GM23338 (cell line): Measurements from ENCODE around the gene SH2D4B. TPM values are rescaled to one million over a fixed set of nuclear protein-coding genes. Genes with fewer than 3 reads are reported as not detected.

Experiments used
- ATAC-seq: fragments of 200-7000 bp; cut with Tn5 transposase; 3 replicates; pipeline ENCODE4 v1.9.1; 2020
- DNase-seq: peaks from one replicate; pipeline ENCODE4 v3.0.0-alpha.2; 2015; ENCODE audit warnings: low spot score
- H2AFZ ChIP-seq: fragments of 200-600 bp; sonication (generic); 2 replicates; pipeline ENCODE4 v1.8.0; 2016; ENCODE audit warnings: antibody characterized with exemption, mild to moderate bottlenecking, moderate library complexity
- H3F3A ChIP-seq: fragments of 200-600 bp; sonication (generic); replicated peaks from 2 replicates; pipeline ENCODE4 v1.8.0; 2017; ENCODE audit warnings: antibody characterized with exemption, mixed run types, low read depth
- H3K27ac ChIP-seq: fragments of 200-600 bp; sonication (generic); 2 replicates; pipeline ENCODE4 v1.6.1; 2016; ENCODE audit warnings: low read depth
- H3K27me3 ChIP-seq: fragments of 200-600 bp; sonication (generic); 2 replicates; pipeline ENCODE4 v1.8.0; 2016; ENCODE audit warnings: mild to moderate bottlenecking, mixed run types, moderate library complexity; ENCODE audit not compliant: insufficient read depth
- H3K36me3 ChIP-seq: fragments of 200-600 bp; sonication (generic); 2 replicates; pipeline ENCODE4 v1.8.0; 2016; ENCODE audit warnings: mild to moderate bottlenecking; ENCODE audit not compliant: insufficient read depth
- H3K4me1 ChIP-seq: fragments of 200-600 bp; sonication (generic); 2 replicates; pipeline ENCODE4 v1.8.0; 2016; ENCODE audit warnings: mild to moderate bottlenecking, moderate library complexity; ENCODE audit not compliant: insufficient read depth
- H3K4me2 ChIP-seq: fragments of 200-600 bp; sonication (generic); 2 replicates; pipeline ENCODE4 v1.7.1; 2017; ENCODE audit warnings: mixed run types
- H3K4me3 ChIP-seq: fragments of 200-600 bp; sonication (generic); 2 replicates; pipeline ENCODE4 v1.6.1; 2016; ENCODE audit warnings: mixed run types
- H3K79me2 ChIP-seq: fragments of 200-600 bp; sonication (generic); replicated peaks from 2 replicates; pipeline ENCODE4 v1.8.0; 2017; ENCODE audit warnings: mild to moderate bottlenecking; ENCODE audit not compliant: insufficient read depth
- H3K9me2 ChIP-seq: fragments of 200-600 bp; sonication (generic); 2 replicates; pipeline ENCODE4 v1.8.0; 2017; ENCODE audit not compliant: insufficient read depth
- H4K20me1 ChIP-seq: fragments of 200-600 bp; sonication (generic); replicated peaks from 2 replicates; pipeline ENCODE4 v1.8.0; 2017; ENCODE audit warnings: mild to moderate bottlenecking; ENCODE audit not compliant: insufficient read depth
- H3K27ac Mint-ChIP-seq: 2 replicates; pipeline ENCODE4 v1.8.0; 2020; ENCODE audit warnings: inconsistent platforms, mild to moderate bottlenecking, moderate library complexity, mixed read lengths
- H3K27me3 Mint-ChIP-seq: 3 replicates; pipeline ENCODE4 v1.8.0; 2022; ENCODE audit warnings: low read depth, mild to moderate bottlenecking, moderate library complexity, mixed read lengths, inconsistent platforms; ENCODE audit not compliant: insufficient read depth, poor library complexity
- H3K36me3 Mint-ChIP-seq: 3 replicates; pipeline ENCODE4 v1.8.0; 2021; ENCODE audit warnings: low read depth, mild to moderate bottlenecking, inconsistent platforms, moderate library complexity, mixed read lengths
- H3K4me1 Mint-ChIP-seq: 3 replicates; pipeline ENCODE4 v1.8.0; 2020; ENCODE audit warnings: mild to moderate bottlenecking, inconsistent platforms, mixed read lengths
- H3K4me3 Mint-ChIP-seq: 3 replicates; pipeline ENCODE4 v1.8.0; 2021; ENCODE audit warnings: moderate library complexity, mild to moderate bottlenecking, inconsistent platforms, mixed read lengths
- H3K9me3 Mint-ChIP-seq: 3 replicates; pipeline ENCODE4 v1.8.0; 2020; ENCODE audit warnings: moderate library complexity, mild to moderate bottlenecking, inconsistent platforms, mixed read lengths
- CREB1 ChIP-seq: fragments of 250-450 bp; sonication (Bioruptor Pico); IDR thresholded peaks from 2 replicates; pipeline ENCODE4 v1.5.0; 2020; ENCODE audit warnings: low read depth, mild to moderate bottlenecking, moderate library complexity
- JUNB ChIP-seq: IDR thresholded peaks from one replicate; pipeline ENCODE4 v1.6.1; 2016; ENCODE audit warnings: antibody characterized with exemption; ENCODE audit not compliant: unreplicated experiment
- NANOG ChIP-seq: IDR thresholded peaks from 2 replicates; pipeline ENCODE4 v1.6.1; 2016; ENCODE audit warnings: antibody characterized with exemption, borderline replicate concordance
- POLR2AphosphoS5 ChIP-seq: IDR thresholded peaks from 2 replicates; pipeline ENCODE4 v1.6.1; 2016; ENCODE audit warnings: antibody characterized with exemption, low read depth
- REST ChIP-seq: IDR thresholded peaks from one replicate; pipeline ENCODE4 v1.6.1; 2018; ENCODE audit warnings: antibody characterized with exemption; ENCODE audit not compliant: unreplicated experiment
- STAT1 ChIP-seq: IDR thresholded peaks from one replicate; pipeline ENCODE4 v1.6.1; 2016; ENCODE audit warnings: antibody characterized with exemption; ENCODE audit not compliant: unreplicated experiment
- ZNF114 ChIP-seq: fragments of 250-450 bp; sonication (Bioruptor Pico); IDR thresholded peaks from 2 replicates; pipeline ENCODE4 v1.5.0; 2020; ENCODE audit warnings: mild to moderate bottlenecking, moderate library complexity
- ZNF331 ChIP-seq: fragments of 250-450 bp; sonication (Bioruptor Pico); IDR thresholded peaks from 2 replicates; pipeline ENCODE4 v1.5.0; 2020; ENCODE audit warnings: low read depth, mild to moderate bottlenecking, moderate library complexity
- polyA plus RNA-seq: library from polyadenylated mRNA; unstranded; fragments of >200 nt; fragmentation: Nextera tagmentation; extraction: Ambion mirVana; gene quantifications from 2 replicates; pipeline ENCODE4 v1.2.1, GENCODE V29; 2016
- total RNA-seq: library from RNA; depleted of rRNA; stranded (reverse); fragments of >200 nt; shearing (Covaris generic); gene quantifications from 2 replicates; pipeline ENCODE4 v1.2.3, GENCODE V29; 2014
- TF ChIP-seq, protein P1 (sequence below): fragments of 250-450 bp; sonication (Bioruptor Pico); IDR thresholded peaks from 2 replicates; pipeline ENCODE4 v1.5.0; 2020; ENCODE audit warnings: mild to moderate bottlenecking, moderate library complexity

SH2D4B gene
- total and polyA plus RNA-seq, 2 experiments from 2014 or later, result 0.08 TPM; not detected in 1

GRCh38 chr10:80670774-80671173, 133.1 kb downstream of the SH2D4B start:
- no peak for ATAC-seq
- Histone ChIP-seq H4K20me1 (no peaks in the 10 kb centered on the region), H3K79me2 (no peaks in the 10 kb centered on the region), H3K27me3 (no peaks in the 10 kb centered on the region), H3K4me2 (no peak overlapping the region), H3F3A (no peaks in the 10 kb centered on the region), H2AFZ (no peak overlapping the region), H3K4me3 (no peak overlapping the region), H3K9me2 (no peaks in the 10 kb centered on the region; the same call in 1 of the 2 replicates), H3K27ac (no peak overlapping the region), H3K4me1 (no peaks in the 10 kb centered on the region), H3K36me3 (no peaks in the 10 kb centered on the region)
- Mint-ChIP-seq H3K4me3 (no peak overlapping the region), H3K9me3 (no peaks in the 10 kb centered on the region), H3K36me3 (no peaks in the 10 kb centered on the region), H3K27ac (no peak overlapping the region), H3K4me1 (0 out of 3 replicates have a peak, but pooled peaks cover 2% of the 10 kb centered on the region), H3K27me3 (peaks cover 5% of the 10 kb centered on the region)
- TF ChIP-seq ZNF331 (CRISPR knock-in tag) (no peak), CREB1 (CRISPR knock-in tag) (no peak), REST (no peak), NANOG (no peak), ZNF114 (CRISPR knock-in tag) (no peak), JUNB (no peak), POLR2AphosphoS5 (no peak), STAT1 (no peak)
- DNase-seq, result no peak

DNA sequence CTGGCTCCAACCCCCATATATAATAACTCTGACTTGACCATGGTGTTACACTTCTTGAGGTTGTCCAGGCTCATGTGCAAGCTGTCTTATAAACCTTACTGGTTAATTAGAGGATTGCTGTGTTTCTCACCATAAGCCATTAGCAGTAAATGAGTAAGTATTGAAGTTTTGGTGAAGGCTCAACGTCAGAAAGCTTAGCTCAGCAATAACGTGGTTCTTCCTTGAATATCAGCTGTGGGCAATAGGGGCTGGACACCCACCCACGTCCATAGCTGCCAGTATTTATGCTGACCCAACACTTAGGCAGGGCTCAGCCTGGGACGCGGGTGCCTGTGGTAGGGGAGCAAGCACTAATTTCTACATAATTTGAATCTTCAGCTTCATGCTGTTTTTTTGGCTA, 134.1 kb downstream of the SH2D4B start:
- ATAC-seq, result no peak
- H3K9me2 ChIP-seq, result no peaks in the 10 kb centered on the region; the same call in 1 of the 2 replicates
- H3K9me3 Mint-ChIP-seq, result peaks cover under 1% of the 10 kb centered on the region; the same call in 1 of the 3 replicates
- TF ChIP-seq REST (no peak), STAT1 (no peak), CREB1 (CRISPR knock-in tag) (no peak)
- TF ChIP-seq, protein P1, sequence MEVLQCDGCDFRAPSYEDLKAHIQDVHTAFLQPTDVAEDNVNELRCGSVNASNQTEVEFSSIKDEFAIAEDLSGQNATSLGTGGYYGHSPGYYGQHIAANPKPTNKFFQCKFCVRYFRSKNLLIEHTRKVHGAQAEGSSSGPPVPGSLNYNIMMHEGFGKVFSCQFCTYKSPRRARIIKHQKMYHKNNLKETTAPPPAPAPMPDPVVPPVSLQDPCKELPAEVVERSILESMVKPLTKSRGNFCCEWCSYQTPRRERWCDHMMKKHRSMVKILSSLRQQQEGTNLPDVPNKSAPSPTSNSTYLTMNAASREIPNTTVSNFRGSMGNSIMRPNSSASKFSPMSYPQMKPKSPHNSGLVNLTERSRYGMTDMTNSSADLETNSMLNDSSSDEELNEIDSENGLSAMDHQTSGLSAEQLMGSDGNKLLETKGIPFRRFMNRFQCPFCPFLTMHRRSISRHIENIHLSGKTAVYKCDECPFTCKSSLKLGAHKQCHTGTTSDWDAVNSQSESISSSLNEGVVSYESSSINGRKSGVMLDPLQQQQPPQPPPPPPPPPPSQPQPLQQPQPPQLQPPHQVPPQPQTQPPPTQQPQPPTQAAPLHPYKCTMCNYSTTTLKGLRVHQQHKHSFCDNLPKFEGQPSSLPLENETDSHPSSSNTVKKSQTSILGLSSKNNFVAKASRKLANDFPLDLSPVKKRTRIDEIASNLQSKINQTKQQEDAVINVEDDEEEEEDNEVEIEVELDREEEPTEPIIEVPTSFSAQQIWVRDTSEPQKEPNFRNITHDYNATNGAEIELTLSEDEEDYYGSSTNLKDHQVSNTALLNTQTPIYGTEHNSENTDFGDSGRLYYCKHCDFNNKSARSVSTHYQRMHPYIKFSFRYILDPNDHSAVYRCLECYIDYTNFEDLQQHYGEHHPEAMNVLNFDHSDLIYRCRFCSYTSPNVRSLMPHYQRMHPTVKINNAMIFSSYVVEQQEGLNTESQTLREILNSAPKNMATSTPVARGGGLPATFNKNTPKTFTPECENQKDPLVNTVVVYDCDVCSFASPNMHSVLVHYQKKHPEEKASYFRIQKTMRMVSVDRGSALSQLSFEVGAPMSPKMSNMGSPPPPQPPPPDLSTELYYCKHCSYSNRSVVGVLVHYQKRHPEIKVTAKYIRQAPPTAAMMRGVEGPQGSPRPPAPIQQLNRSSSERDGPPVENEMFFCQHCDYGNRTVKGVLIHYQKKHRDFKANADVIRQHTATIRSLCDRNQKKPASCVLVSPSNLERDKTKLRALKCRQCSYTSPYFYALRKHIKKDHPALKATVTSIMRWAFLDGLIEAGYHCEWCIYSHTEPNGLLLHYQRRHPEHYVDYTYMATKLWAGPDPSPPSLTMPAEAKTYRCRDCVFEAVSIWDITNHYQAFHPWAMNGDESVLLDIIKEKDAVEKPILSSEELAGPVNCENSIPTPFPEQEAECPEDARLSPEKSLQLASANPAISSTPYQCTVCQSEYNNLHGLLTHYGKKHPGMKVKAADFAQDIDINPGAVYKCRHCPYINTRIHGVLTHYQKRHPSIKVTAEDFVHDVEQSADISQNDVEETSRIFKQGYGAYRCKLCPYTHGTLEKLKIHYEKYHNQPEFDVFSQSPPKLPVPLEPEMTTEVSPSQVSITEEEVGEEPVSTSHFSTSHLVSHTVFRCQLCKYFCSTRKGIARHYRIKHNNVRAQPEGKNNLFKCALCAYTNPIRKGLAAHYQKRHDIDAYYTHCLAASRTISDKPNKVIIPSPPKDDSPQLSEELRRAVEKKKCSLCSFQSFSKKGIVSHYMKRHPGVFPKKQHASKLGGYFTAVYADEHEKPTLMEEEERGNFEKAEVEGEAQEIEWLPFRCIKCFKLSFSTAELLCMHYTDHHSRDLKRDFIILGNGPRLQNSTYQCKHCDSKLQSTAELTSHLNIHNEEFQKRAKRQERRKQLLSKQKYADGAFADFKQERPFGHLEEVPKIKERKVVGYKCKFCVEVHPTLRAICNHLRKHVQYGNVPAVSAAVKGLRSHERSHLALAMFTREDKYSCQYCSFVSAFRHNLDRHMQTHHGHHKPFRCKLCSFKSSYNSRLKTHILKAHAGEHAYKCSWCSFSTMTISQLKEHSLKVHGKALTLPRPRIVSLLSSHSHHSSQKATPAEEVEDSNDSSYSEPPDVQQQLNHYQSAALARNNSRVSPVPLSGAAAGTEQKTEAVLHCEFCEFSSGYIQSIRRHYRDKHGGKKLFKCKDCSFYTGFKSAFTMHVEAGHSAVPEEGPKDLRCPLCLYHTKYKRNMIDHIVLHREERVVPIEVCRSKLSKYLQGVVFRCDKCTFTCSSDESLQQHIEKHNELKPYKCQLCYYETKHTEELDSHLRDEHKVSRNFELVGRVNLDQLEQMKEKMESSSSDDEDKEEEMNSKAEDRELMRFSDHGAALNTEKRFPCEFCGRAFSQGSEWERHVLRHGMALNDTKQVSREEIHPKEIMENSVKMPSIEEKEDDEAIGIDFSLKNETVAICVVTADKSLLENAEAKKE, result no peak

More for the DNA sequence above, 134.1 kb downstream of the SH2D4B start:
- no peak for DNase-seq
- Histone ChIP-seq H3K4me2 (no peak overlapping the region), H3K36me3 (no peaks in the 10 kb centered on the region), H4K20me1 (no peaks in the 10 kb centered on the region), H3K79me2 (no peaks in the 10 kb centered on the region), H3K27ac (no peak overlapping the region), H3K4me3 (no peak overlapping the region), H2AFZ (no peak overlapping the region), H3K4me1 (no peaks in the 10 kb centered on the region), H3F3A (no peaks in the 10 kb centered on the region), H3K27me3 (no peaks in the 10 kb centered on the region)
- H3K36me3 Mint-ChIP-seq, result no peaks in the 10 kb centered on the region
- H3K4me1 Mint-ChIP-seq, result 0 out of 3 replicates have a peak, but pooled peaks cover 2% of the 10 kb centered on the region
- peaks cover 5% of the 10 kb centered on the region for H3K27me3 Mint-ChIP-seq
- H3K27ac Mint-ChIP-seq, result no peak overlapping the region
- no peak overlapping the region for H3K4me3 Mint-ChIP-seq
